EL (cell line): ENCODE results near the gene CRACDL.

ENCODE experiments used
- DNase-seq: peaks from one replicate; pipeline ENCODE4 v3.0.0-alpha.2; 2016

CRACDL gene

GRCh38 chr2:98744595-98744994 lies 191.4 kb downstream of the CRACDL start:
- DNase-seq, result no peak
